Prostate gland (tissue), 2 donors: Measurements from ENCODE around the gene DNAJC1.

ENCODE experiments used
- POLR2AphosphoS5 ChIP-seq: sonication (generic); formaldehyde crosslinking; IDR thresholded peaks from one replicate; pipeline ENCODE4 v1.6.1; 2017; ENCODE audit warnings: antibody characterized with exemption
- TF ChIP-seq, protein P1 (sequence below), 4 experiments: fragments of 200-600 bp in 2 of 4; fragments of 450-650 bp in 2 of 4; sonication (generic) in 2 of 4; IDR thresholded peaks; 1 replicate in 3 of 4; 2 replicates in 1 of 4; pipeline ENCODE4 v1.5.1; 2016 to 2019; ENCODE audit warnings: antibody characterized with exemption in 4 of 4, mild to moderate bottlenecking in 2 of 4, moderate library complexity in 2 of 4

DNA sequence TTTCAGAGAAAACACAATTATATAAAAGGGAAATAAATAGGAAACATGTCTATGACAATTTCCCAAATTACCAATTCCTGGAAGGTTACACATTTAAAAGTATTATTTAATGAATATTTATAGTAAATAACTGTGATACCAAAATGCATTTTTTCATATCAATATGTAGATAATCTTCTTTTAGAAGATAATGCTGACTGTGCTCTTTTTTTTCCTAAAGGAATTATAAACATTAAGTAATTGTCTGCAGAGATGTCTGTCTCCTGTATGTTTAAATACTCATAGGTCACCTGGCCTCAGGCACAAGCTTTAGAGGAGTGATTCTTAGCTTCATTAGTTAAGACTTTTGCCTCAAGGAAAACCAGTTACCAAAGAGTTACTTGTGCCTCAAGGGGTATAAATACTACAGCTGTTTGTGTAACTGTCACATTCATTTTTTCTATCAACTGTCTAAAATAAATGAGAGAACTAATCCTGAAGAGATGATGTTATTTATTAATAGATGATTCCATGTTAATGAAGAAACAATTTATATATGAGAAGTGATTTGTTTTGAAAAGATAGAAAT, 77.1 kb downstream of the DNAJC1 start:
- no peak for TF ChIP-seq POLR2AphosphoS5
- TF ChIP-seq, protein P1, sequence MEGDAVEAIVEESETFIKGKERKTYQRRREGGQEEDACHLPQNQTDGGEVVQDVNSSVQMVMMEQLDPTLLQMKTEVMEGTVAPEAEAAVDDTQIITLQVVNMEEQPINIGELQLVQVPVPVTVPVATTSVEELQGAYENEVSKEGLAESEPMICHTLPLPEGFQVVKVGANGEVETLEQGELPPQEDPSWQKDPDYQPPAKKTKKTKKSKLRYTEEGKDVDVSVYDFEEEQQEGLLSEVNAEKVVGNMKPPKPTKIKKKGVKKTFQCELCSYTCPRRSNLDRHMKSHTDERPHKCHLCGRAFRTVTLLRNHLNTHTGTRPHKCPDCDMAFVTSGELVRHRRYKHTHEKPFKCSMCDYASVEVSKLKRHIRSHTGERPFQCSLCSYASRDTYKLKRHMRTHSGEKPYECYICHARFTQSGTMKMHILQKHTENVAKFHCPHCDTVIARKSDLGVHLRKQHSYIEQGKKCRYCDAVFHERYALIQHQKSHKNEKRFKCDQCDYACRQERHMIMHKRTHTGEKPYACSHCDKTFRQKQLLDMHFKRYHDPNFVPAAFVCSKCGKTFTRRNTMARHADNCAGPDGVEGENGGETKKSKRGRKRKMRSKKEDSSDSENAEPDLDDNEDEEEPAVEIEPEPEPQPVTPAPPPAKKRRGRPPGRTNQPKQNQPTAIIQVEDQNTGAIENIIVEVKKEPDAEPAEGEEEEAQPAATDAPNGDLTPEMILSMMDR (IDR thresholded peaks at IDR 0.05): no peak
